NCI-H146 treated with DMSO at 0.1 percent for 48 hours (cell line): ENCODE results near the gene COPS9.

Source experiments
- DNase-seq: peaks from one replicate; lab custom pipeline; 2025; ENCODE audit not compliant: unreplicated experiment; lab: John Stamatoyannopoulos, UW

COPS9 gene

DNA sequence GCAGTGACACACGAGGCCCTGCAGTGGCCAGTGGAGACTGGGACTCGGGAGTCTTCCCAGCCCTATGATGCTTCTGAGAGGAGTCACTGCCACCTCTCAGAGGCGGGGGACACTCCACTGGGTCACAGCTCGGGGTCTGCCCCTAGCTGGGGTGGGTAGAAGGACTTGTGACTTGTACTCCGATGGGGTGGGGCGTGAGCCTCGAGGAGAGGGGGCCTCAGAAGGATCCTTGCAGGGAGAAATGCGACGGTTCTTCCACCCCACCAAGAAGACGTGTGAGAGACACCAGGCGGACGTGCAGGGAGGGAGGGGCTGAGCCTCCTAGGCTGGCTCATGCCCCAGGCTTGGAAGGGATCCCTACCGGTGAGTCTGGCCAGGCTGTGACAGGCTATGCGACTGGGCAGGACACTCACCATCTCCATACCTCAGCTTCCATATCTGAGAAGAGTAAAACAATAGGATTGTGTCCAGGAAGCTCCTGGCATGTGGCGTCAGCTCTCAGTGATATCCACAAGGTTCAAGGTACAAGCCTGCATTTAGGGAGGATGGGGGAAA lies 15.4 kb upstream of the COPS9 start:
- no peak for DNase-seq

DNA sequence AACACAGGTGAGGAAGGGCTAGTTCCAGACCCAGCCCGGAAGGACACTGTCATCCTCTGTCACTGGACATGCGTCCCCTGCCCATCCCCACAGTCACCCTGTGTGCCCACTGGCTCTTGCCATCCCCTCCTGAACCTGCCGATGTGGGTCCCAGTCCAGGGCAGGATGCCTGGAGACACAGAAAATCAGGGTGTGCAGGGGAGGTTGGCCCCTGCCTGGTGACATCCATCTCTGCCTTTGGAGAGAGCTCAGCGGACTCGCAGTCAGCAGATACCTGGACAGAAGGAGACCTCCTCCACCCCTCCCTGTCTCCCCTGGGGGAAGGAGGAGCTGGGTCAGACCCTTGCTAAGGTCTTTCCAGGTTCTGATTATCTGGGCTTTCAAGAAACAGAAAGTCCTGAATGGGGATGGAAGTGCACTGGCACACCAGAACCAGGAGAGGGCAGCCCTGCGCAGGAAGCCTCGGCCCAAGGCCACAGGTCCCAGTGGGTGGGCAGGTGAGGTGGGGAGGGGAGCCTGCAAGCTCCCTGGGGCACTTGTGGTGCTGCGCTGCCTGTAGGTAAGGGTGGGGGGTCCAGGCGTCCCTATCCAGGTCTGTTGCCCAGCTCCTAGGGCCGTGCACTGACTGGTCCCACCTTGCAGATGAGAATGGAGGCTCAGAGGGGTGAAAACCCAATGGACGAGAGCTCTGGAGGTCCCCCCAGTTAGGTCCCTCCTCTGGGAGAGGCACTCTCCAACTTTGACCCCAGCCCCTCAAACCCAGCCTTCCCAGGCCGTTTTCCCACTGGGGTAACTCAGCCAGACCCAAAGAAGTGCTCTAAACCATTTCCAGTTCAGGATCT lies 14.1 kb upstream of the COPS9 start:
- peak; percentile 3 for DNase-seq

DNA sequence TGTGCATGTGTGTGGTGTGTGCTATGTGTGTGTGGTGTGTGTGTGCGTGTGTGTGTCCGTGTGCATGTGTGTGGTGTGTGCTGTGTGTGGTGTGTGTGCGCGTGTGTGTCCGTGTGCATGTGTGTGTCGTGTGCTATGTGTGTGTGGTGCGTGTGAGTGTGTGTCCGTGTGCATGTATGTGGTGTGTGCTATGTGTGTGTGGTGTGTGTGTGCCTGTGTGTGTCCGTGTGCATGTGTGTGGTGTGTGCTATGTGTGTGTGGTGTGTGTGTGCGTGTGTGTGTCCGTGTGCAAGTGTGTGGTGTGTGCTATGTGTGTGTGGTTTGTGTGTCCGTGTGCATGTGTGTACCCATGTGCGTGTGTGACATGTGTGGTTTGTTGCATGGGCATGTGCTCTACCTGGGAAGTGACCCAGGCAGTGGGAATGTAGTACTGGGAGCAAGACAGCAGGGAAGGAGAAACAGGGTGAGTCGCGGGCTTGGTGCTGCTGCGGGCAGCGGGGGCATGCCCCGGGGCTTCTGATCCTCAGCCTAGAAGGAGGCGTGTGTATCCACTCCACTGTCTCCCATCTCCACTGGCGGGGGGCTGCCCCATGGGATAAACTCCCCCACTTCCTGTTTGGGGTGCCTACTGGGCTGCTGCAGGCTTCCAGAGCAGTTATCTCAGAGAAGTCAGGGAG lies 11.9 kb upstream of the COPS9 start:
- DNase-seq: no peak

DNA sequence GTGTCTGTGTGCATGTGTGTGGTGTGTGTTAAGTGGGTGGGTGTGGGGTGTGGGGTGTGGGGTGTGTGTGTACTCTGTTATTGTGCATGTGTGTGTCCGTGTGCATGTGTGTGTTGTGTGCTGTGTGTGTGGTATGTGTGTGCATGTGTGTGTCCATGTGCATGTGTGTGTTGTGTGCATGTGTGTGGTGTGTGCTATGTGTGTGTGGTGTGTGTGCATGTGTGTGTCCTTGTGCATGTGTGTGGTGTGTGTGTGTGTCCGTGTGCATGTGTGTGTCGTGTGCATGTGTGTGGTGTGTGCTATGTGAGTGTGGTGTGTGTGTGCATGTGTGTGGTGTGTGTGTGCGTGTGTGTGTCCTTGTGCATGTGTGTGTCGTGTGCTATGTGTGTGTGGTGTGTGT lies 11.3 kb upstream of the COPS9 start:
- DNase-seq: no peak

DNA sequence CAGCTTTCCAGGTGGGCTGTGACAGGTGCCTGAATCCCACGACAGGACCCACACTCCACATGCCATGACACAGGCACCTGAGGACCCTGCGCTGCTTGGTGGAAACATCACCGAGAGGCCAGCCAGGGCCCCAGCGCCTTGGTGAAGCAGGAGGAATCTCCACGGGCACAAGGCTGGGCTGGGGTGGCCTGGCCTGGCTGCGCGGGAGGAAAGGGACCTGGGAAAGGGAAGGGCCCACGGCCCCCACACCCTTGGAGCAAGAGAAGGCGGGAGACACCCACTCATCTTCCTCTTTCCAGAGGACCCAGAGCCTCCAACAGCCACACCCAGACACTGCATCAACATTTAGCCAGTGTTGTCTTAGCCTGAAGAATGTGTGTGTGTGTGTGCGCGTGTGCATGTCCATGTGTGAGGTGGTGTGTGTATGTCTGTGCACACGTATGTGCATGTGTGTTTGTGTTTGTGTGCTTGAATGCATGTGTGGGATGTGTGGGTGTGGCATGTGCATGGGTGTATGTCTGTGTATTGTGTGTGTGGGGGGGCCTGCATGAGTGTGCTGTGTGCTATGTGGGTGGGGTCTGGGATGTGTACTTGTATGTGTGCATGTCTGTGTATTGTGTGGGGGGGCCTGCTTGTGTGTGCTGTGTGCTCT lies 10.6 kb upstream of the COPS9 start:
- no peak for DNase-seq

DNA sequence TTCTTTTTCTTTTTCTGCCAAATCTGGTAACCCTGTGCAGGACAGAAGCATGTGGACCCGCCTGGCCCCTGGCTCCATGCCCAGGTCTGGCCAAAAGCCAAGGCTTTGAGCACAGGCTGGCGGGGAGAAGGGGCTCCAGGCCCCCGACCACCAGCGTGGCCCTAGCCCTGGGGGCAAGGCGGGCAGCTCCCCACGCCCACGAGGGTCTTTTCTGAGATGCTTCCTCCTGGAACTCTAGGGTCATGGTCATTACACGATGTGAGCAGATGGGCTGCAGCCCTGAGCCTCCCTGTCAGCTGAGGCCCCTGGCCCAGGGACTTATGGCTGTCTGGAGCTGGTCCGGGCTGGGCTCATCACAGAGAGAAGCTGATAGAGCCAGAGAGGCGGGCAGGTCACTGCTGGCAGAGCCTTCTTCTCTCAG lies 10.0 kb upstream of the COPS9 start:
- DNase-seq: no peak

DNA sequence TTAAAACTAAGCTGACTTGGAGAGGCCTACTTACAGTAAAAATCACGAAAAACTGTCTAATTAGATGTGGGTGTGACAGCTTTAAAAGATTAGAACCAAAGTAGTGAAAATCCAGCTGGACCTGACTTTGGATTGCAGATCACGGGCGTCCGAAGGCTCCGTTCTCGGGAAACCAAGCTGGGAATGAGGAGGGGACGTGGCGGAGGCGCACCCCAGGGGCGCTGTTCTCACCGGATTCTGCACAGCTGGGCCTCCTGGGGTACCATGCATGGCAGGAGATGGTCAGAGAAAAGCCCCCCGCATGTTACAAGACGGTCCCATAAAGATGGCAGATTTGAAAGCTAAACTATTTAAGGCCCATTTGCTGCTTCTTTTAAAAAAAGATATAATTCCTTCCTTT lies 9.4 kb upstream of the COPS9 start:
- DNase-seq: no peak

DNA sequence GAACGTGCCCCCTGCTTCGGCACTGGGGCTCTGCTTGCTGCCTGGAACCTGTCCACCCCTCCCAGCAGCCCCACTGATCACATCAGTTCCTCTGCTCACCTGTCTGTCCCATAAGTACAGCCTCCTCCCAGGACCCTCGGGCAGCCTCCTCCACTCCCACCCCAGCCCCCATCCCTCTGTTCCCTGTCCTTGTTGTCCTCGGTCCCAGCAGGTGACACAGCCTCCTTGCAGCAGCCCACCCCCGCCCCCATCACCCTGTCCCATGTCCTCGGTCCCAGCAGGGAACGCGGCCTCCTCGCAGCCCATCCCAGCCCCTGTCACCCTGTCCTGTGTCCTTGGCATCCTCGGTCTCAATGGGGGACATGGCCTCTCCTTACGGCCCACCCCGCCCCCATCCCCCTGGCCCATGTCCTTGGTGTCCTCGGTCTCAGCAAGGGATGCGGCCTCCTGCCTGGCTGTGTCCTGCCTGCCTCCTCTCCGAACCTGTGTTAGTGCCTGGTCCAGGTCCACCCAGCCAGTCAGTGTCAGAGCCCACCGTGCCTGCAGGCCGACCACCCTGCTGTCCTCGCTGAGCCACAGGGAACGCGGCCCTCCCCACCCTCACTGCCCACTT lies 8.7 kb upstream of the COPS9 start:
- DNase-seq: no peak

DNA sequence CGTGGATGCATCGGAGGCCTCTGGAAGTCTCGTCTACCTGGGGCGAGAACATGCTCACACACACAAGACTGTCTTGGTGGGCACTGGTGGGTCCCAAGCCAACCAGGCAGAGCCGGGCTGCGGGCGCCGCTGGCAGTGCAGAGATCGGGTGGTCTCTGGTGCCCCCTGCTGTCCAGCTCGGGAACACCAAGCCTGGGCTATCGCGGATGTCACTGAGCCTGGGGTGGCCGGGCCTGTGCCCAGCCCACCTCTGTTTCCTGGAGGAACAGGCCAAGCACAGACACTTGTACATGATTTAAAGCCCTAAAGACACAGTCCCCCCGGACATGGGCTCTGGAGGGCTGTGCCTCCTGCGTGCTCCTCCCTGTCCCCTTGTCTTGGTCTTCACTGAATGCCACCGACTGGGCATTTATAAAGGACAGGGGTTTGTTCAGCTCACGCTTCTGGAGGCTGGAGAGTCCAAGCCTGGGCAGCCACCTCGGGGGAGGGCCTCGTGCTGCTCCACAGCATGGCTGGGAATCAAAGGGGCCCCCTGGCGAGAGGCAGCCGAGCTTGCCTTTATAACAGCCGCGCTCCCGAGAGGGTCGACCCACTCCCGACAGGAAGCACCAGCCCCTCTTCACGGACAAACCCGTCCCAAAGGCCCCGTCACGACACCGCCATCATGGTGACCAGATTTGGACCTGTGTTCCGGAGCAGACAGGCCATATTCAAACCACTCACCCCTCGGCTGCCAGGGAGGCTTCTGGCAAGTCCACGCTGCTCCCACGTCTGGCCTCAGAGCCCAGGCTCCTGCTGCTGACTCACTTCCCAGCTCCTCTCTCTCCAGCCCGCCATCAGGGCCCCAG lies 7.9 kb upstream of the COPS9 start:
- DNase-seq: peak; percentile 4

DNA sequence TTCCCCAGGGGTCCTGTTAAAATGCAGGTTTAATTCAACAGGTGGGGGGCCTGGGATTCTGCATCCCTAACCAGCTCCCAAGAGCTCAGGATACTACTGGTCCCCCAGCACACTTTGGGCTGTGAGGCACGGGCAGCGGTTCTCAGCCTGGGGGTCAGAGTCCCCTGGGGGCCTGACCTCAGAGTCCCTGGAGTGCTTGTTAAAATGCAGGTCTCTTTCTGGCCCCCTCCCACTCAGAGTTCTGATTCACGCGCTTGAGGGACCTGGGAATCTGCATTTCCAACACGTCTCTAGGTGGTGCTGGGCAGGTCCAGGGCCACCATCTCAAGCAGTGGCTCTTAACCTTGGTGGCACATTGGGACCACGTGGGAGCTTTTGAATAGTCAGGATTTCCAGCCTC lies 7.2 kb upstream of the COPS9 start:
- no peak for DNase-seq

DNA sequence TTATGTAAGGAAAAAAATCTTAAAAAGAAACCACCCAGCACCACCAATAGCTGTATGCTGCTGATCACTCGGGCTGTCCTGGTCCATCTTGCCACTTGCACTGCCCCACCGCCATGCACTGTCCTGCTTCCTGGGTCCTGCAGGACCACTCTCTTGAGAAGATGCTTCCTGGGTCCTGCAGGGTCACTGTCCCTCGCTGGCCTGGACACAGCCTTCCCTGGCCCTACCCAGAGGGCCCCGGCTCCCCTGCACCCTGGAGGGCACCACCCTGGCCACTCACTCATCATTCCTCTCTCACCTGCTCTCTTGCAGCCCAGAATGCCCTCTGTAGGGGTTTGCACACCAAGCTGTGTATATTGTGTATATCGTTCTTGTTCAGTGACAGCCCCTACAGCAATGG lies 6.8 kb upstream of the COPS9 start:
- DNase-seq: no peak

DNA sequence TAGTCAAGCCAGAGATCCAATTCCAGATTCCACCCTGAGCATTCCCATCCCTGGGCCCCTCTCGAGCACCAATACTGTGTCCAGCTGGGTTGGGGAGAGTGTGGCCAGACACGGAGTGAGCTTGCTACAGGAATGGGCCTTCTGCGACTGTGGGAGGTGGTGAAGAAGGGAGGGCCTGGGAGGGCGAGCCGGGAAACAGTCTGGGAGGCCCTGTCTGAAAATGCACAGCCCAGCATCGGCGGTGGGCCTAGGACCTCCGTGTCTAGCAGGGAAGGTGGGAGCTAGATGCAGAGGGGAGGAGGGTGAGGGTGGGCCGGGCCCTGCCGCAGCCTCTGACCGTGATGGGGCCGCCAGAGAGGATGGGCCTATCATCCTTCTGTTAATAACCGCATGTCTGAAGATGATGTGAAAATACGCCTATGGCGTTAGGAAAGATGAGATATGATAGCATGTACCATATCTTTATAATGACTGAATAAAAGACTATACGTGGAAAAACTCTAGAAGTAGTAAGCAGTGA lies 6.2 kb upstream of the COPS9 start:
- DNase-seq: no peak

DNA sequence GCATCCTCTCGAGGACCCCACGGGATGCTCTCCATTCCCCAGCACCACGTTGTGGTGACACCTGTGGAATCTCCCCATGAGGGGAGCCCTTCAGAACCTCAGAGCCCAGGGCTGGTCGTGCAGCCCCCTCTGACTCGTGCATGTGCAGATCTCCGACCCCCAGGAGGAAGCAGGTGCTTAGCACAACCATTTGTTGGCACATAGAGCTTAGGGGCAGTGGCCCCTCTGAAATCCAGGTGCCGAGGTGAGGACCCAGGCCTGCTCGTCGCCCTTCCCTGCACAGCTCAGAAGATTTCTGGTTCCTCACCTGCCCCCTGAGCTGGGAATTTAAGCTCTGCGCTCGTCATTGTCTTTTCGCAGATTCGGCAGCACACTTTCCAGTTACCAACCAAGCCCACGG lies 5.6 kb upstream of the COPS9 start:
- no peak for DNase-seq

DNA sequence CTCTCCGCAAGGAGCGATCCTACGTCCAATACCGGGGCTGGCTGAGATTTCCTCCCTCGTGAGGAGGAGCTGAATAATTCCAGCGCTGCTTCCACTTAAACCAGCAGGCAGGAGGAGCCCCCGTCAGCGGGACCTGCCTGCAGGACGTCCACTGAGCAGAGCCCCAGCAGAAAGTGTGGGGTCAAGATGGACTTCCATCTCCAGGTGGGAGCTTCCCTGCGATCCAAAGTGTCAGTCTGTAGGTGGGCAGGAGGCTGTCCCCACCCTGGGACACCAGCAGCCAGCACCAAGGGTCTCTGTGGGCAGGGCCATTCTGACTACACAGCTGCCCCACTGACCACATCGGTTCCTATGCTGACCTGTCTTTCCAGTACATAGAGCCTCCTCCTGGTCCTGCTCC lies 4.8 kb upstream of the COPS9 start:
- DNase-seq: no peak

DNA sequence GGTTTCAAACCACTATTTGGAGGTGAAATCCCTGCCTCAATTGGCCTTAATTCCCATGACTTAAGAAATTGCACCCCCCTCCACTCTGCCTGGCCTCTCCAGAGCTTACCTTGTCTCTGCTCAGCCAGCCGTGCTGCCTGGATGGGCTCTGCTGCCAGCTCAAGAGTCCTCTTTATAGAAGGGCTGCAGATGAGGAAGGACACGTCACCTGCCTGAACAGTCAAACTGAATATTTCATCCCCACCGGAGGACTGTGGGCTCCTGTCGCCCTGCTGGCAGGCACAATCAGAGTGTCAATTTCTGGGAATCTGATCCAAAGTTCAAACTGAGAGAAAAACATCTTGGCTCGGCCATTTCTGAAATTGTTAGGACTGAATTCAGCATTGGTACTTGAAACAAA lies 4.4 kb upstream of the COPS9 start, which contains the start of gene OTOS:
Gene OTOS, minus strand, starts transcription at position 148 of the 400 bp plus-strand sequence. CDS start 332 bp downstream, outside the sequence.
- DNase-seq: no peak

DNA sequence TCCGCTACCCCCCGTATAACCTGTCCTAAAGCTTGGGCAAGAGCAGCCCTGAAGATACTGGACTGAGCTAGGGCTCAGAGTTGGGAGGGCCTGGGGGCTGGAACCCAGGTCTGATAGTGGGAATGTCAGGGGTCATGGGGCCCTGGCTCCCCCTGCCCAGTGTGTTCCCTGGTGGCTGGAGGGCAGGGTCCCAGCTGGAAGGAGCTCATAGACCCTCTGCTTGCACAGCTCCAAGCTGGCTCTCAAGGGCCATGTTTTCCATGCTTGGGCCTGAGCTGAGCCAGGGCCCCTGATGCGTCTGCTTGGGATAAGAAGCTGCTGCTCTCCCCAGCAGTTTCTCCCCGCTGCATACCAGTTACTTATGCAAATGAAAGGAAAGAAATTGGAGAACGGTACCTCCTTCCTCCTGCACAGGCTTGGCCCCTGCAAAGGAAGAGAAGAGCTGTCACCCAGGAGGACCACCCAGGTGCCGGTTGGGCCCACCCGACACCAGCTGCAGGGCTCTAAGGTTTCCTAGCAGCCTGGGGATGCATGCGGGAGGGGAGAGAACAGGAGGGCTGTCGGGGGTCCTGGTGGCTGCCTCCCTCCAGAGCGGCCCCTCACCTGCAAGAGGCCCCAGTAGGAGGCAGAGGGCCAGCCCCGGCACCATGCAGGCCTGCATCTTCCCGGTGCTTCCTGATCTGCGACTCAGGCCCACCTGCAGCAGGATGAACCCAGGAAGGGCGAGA lies 3.7 kb upstream of the COPS9 start:
- no peak for DNase-seq

DNA sequence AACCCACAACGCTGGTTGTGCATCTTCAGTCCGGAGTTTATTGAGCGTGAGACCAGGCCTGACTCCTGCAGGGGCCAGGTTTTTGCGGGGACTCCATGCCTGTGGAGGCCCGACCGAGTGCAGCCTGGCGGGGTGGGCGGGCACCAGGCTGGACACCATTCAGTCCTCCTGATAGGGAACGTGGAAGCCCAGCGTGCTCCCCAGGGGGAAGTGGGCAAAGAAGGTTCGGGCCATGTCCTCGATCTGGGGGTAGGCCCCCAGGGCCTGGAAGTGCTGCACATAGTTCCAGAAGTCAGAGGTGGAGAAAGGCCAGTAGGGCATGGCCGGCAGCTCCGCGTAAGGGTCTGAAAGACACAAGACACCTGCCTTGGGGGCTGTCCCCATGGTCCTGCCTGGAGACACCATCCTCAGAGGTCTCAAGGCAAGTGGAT lies 2.9 kb upstream of the COPS9 start:
- DNase-seq: no peak

DNA sequence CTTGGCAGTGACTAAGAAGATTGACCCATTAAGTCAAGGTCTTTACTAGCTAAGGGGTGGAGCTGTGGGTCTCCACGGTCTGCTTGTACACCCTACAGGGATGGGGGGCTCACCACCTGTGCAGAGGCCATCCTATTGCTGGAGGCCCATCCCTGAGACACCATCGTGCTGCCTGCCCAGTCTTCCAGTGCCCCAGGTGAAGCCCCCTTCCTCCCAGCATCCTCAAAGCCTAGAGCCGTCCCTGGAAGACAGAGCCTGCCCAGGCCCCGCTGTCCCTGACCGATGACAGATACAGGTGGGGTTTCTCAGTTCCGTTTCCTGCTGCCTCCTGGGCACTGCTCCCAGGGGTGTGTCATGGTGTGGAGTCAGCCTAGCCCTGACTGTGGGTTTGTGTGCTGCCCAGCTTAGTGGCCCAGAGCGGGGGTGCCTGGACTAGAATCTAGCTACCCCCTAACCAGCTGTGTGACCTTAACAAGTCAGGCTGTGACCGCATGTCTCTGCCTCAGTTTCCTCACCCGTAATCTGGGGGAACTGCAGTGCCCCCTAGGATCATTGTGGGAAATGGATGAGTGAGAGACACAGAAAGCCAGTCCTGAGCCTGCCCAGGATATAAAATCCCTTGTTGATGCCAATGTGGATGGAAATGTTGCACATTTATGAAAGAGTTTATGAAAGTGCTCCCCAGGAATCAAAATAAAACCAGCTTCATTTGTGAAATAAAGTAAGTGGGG lies 2.3 kb upstream of the COPS9 start:
- no peak for DNase-seq
